GM12878 (cell line): ENCODE data around the gene IL16. TPM values are rescaled to one million over a fixed set of nuclear protein-coding genes. Genes with fewer than 3 reads are reported as not detected.

Experiments
- ATAC-seq: fragments of 200-7000 bp; cut with Tn5 transposase; 3 replicates; pipeline ENCODE4 v1.9.1; 2020; ENCODE audit warnings: mild to moderate bottlenecking, moderate library complexity
- Bru-seq: library from RNA; stranded (reverse); fragments of 400-500 nt; gene quantifications from one replicate; lab custom pipeline; 2021; lab: Mats Ljungman, UMichigan
- BruChase-seq, 2 experiments: library from RNA; stranded (reverse); fragments of 400-500 nt; gene quantifications; one replicate each; lab custom pipeline; 2021; lab: Mats Ljungman, UMichigan
- BruUV-seq: library from RNA; stranded (reverse); fragments of 400-500 nt; replicated peaks from 2 replicates; lab custom pipeline; 2021; lab: Mats Ljungman, UMichigan
- CTCF ChIA-PET: fragments of 300-600 bp; sonication (Branson Sonifier 250); formaldehyde crosslinking; extraction: SDS; loops from one replicate; lab custom pipeline; 2021; ENCODE audit warnings: inconsistent platforms; lab: Yijun Ruan, JAX
- POLR2A ChIA-PET: fragments of 350-600 bp; formaldehyde crosslinking; extraction: SDS; loops from one replicate; lab custom pipeline; 2021; ENCODE audit warnings: inconsistent platforms; lab: Charles Lee
- RAD21 ChIA-PET: fragments of 300-600 bp; sonication (Branson Sonifier 250); formaldehyde crosslinking; loops from one replicate; lab custom pipeline; 2023; ENCODE audit warnings: antibody characterized with exemption; ENCODE audit not compliant: unreplicated experiment; lab: Charles Lee
- SMC1A ChIA-PET: fragments of 300-600 bp; sonication (Branson Sonifier 250); formaldehyde crosslinking; loops from one replicate; lab custom pipeline; 2023; ENCODE audit not compliant: unreplicated experiment, uncharacterized antibody; lab: Charles Lee
- DNase-seq: peaks from one replicate; pipeline ENCODE4 v3.0.0-alpha.2; 2011; ENCODE audit warnings: low read depth, low spot score
- FAIRE-seq: peaks from 3 replicates; lab custom pipeline; 2011; peaks lifted over from hg19 to GRCh38; lab: Jason Lieb, UNC
- H2AFZ ChIP-seq: 2 replicates; pipeline ENCODE4 v1.6.0; 2011; ENCODE audit warnings: low read depth, low read length, control low read depth; ENCODE audit not compliant: control insufficient read depth
- H3K27ac ChIP-seq: 2 replicates; pipeline ENCODE4 v1.5.1; 2011; ENCODE audit warnings: control low read depth; ENCODE audit not compliant: control insufficient read depth, insufficient read depth
- H3K27me3 ChIP-seq, 2 experiments: replicated peaks in 1 of 2; 2 replicates each; pipeline versions ENCODE4 v1.6.0 to v1.6.1; 2011; ENCODE audit warnings: low read length in 1 of 2; ENCODE audit not compliant: control insufficient read depth in 2 of 2, insufficient read depth in 2 of 2
- H3K36me3 ChIP-seq, 2 experiments: 2 replicates each; pipeline ENCODE4 v1.5.1; 2011; ENCODE audit warnings: low read length in 1 of 2; ENCODE audit not compliant: control insufficient read depth in 2 of 2, insufficient read depth in 2 of 2
- H3K4me1 ChIP-seq: 2 replicates; pipeline ENCODE4 v1.6.1; 2011; ENCODE audit warnings: mild to moderate bottlenecking, low read length, moderate library complexity, mixed read lengths; ENCODE audit not compliant: control insufficient read depth, insufficient read depth
- H3K4me2 ChIP-seq: 2 replicates; pipeline ENCODE4 v1.6.0; 2011; ENCODE audit warnings: control low read depth; ENCODE audit not compliant: control insufficient read depth, insufficient read depth
- H3K4me3 ChIP-seq: fragments of 200-600 bp; sonication (generic); 2 replicates; pipeline ENCODE4 v1.5.1; 2016
- H3K79me2 ChIP-seq: 2 replicates; pipeline ENCODE4 v1.6.0; 2011; ENCODE audit warnings: low read length; ENCODE audit not compliant: control insufficient read depth, insufficient read depth
- H3K9ac ChIP-seq: 2 replicates; pipeline ENCODE4 v1.8.0; 2011; ENCODE audit warnings: low read length, control low read depth, mixed read lengths; ENCODE audit not compliant: control insufficient read depth, insufficient read depth
- H3K9me3 ChIP-seq: replicated peaks from 3 replicates; pipeline ENCODE4 v1.5.1; 2011; ENCODE audit warnings: mild to moderate bottlenecking, low read length; ENCODE audit not compliant: control insufficient read depth, insufficient read depth
- H4K20me1 ChIP-seq: 2 replicates; pipeline ENCODE4 v1.6.0; 2011; ENCODE audit not compliant: control insufficient read depth, insufficient read depth
- E4F1 ChIP-seq: fragments of 450-650 bp; IDR thresholded peaks from 2 replicates; pipeline ENCODE4 v1.6.1; 2018; ENCODE audit warnings: borderline replicate concordance, mild to moderate bottlenecking; ENCODE audit not compliant: partially characterized antibody
- HDAC2 ChIP-seq: fragments of 200-600 bp; sonication (generic); IDR thresholded peaks from 2 replicates; pipeline ENCODE4 v1.6.1; 2017
- HSF1 ChIP-seq: fragments of 150-350 bp; IDR thresholded peaks from 2 replicates; pipeline ENCODE4 v1.6.1; 2014; ENCODE audit warnings: mild to moderate bottlenecking, low read depth, low read length
- NFIC ChIP-seq: IDR thresholded peaks from 2 replicates; pipeline ENCODE4 v1.6.1; 2012; ENCODE audit warnings: low read depth, mild to moderate bottlenecking, inconsistent platforms, low read length, moderate library complexity
- POLR2A ChIP-seq: IDR thresholded peaks from 2 replicates; pipeline ENCODE4 v1.6.1; 2011; ENCODE audit warnings: low read depth, mild to moderate bottlenecking, low read length
- POLR2AphosphoS2 ChIP-seq: IDR thresholded peaks from 2 replicates; pipeline ENCODE4 v1.6.1; 2011; ENCODE audit warnings: low read depth, mild to moderate bottlenecking, low read length, improper control_type of control experiment, moderate library complexity
- SMAD1 ChIP-seq: fragments of 450-650 bp; IDR thresholded peaks from 2 replicates; pipeline ENCODE4 v1.6.1; 2018; ENCODE audit warnings: mild to moderate bottlenecking, low read depth; ENCODE audit not compliant: partially characterized antibody
- SREBF1 ChIP-seq: IDR thresholded peaks from 2 replicates; pipeline ENCODE4 v1.6.1; 2012; ENCODE audit warnings: mild to moderate bottlenecking, low read length
- TCF12 ChIP-seq: IDR thresholded peaks from 2 replicates; pipeline ENCODE4 v1.6.1; 2011; ENCODE audit warnings: low read depth, mild to moderate bottlenecking, low read length
- TCF7 ChIP-seq: IDR thresholded peaks from 2 replicates; pipeline ENCODE4 v1.6.1; 2014; ENCODE audit warnings: antibody characterized with exemption, borderline replicate concordance
- ZNF24 ChIP-seq: fragments of 450-650 bp; IDR thresholded peaks from 2 replicates; pipeline ENCODE4 v1.6.1; 2017; ENCODE audit warnings: antibody characterized with exemption, mild to moderate bottlenecking
- ZZZ3 ChIP-seq: IDR thresholded peaks from 2 replicates; pipeline ENCODE4 v1.6.1; 2011; ENCODE audit warnings: low read depth; ENCODE audit not compliant: control insufficient read depth, insufficient read length
- WGBS: methylation state at CpG from one replicate; pipeline ENCODE4 v1.1.6; 2016; ENCODE audit warnings: low lambda C conversion rate; ENCODE audit not compliant: insufficient replicate concordance, insufficient coverage; ENCODE audit errors: missing lambda C conversion rate; 5-methylcytosine and 5-hydroxymethylcytosine counted together
- in situ Hi-C: fragments of 300-500 bp; cut with MboI; formaldehyde crosslinking; loops from 9 replicates; pipeline ENCODE4 v1.14.3; 2018; ENCODE audit warnings: mixed read lengths
- intact Hi-C: fragments of 100-400 bp; cut with micrococcal nuclease; formaldehyde crosslinking; loops from one replicate; pipeline ENCODE4 v1.14.2; 2022; ENCODE audit not compliant: unreplicated experiment
- long read RNA-seq, 2 experiments: library from polyadenylated mRNA; unstranded; transcript quantifications; one replicate each; pipeline ENCODE4 v2.0.0, GENCODE V29; 2019 to 2020
- polyA minus RNA-seq, 3 experiments: library from RNA; depleted of rRNA, polyadenylated mRNA; stranded (reverse); fragments of >200 nt; gene quantifications; 2 replicates each; pipeline ENCODE4 v1.2.3, GENCODE V29; 2011
- polyA plus RNA-seq, 11 experiments: library from polyadenylated mRNA; depleted of rRNA in 4 of 11; unstranded in 6 of 11; stranded (reverse) in 5 of 11; fragments of >200 nt; fragmentation: Nextera tagmentation in 4 of 11; fragmentation: Illumina TruSeq in 1 of 11; extraction: Ambion mirVana in 4 of 11; extraction: Trizol in 1 of 11; gene quantifications; 1 replicate in 1 of 11; 2 replicates in 10 of 11; pipeline versions ENCODE4 v1.2.1 to v1.2.3, GENCODE V29; 2011 to 2016; ENCODE audit warnings: inconsistent platforms in 2 of 11, missing spikeins in 2 of 11, low read depth in 1 of 11
- total RNA-seq, 4 experiments: library from RNA; depleted of rRNA in 3 of 4; stranded (reverse); fragments of >200 nt in 3 of 4; fragmentation: Illumina TruSeq in 1 of 4; extraction: Trizol in 1 of 4; gene quantifications; 2 replicates each; pipeline versions ENCODE4 v1.2.1 to v1.2.3, GENCODE V29; 2013 to 2021
- TF ChIP-seq, protein P1 (sequence below): IDR thresholded peaks from 2 replicates; pipeline ENCODE4 v1.6.1; 2012; ENCODE audit warnings: mild to moderate bottlenecking, low read depth, low read length

The IL16 gene
- 290 and 338 TPM in 2 replicates for total RNA-seq (2013; cell fraction: nucleolus; rRNA removed)
- 34.3 and 38.9 TPM in 2 replicates for total RNA-seq (2014; rRNA removed)
- 51.5 and 54.8 TPM in 2 replicates for total RNA-seq (2014; rRNA removed; fragmentation: Illumina TruSeq; extraction: Trizol)
- 51.2 and 52.1 TPM in 2 replicates for total RNA-seq (2021)
- 45.7 TPM for polyA plus RNA-seq (2011; ENCODE audit: low read depth)
- polyA plus RNA-seq (2011; rRNA removed): 174 and 206 TPM in 2 replicates
- polyA plus RNA-seq (2011; cell fraction: cytosol; rRNA removed): 175 and 209 TPM in 2 replicates
- polyA plus RNA-seq (2011; cell fraction: nucleus; rRNA removed): 256 and 318 TPM in 2 replicates
- 82.8 and 89.6 TPM in 2 replicates for polyA plus RNA-seq (2012)
- polyA plus RNA-seq (2014; fragmentation: Illumina TruSeq; extraction: Trizol): 52.5 and 63.1 TPM in 2 replicates
- polyA plus RNA-seq (2014; fragmentation: Nextera tagmentation; extraction: Ambion mirVana): 10 to 100 TPM; 21.7 to 23.9 TPM
- 57.4 and 59.3 TPM in 2 replicates for polyA plus RNA-seq (2014; rRNA removed)
- 10 to 100 TPM; 34.3 to 37.8 TPM for polyA plus RNA-seq (2016; fragmentation: Nextera tagmentation; extraction: Ambion mirVana)
- 239 and 317 TPM in 2 replicates for polyA minus RNA-seq (2011; rRNA and poly(A)+ RNA removed)
- polyA minus RNA-seq (2011; cell fraction: cytosol; rRNA and poly(A)+ RNA removed): 58.5 and 68.1 TPM in 2 replicates
- 173 and 239 TPM in 2 replicates for polyA minus RNA-seq (2011; cell fraction: nucleus; rRNA and poly(A)+ RNA removed)
- percentile 69 among the genes with signal in this experiment for Bru-seq, nascent RNA
- BruChase-seq, experiment 1, labeled RNA remaining after a 6-hour chase: percentile 47 among the genes with signal in this experiment
- percentile 57 among the genes with signal in this experiment for BruChase-seq, experiment 2, labeled RNA remaining after a 2-hour chase
- long read RNA-seq, experiment 1, transcript IL16-203 (7 exons, 2,397 nt): major isoform, 18 of 104 reads
- long read RNA-seq, experiment 1, partial matches to known transcripts: 44 of 104 reads
- long read RNA-seq, experiment 1, other reads (novel, unspliced or antisense): 41 of 104 reads
- long read RNA-seq, experiment 2, transcript IL16-203 (7 exons, 2,397 nt): major isoform, 21 of 463 reads
- long read RNA-seq, experiment 2, transcript IL16-205 (5 exons, 2,020 nt): minor isoform, 5 of 463 reads
- long read RNA-seq, experiment 2, partial matches to known transcripts: 245 of 463 reads
- long read RNA-seq, experiment 2, other reads (novel, unspliced or antisense): 187 of 463 reads

GRCh38 chr15:81196576-81197254, at the start of gene IL16:
IL16 (plus strand) TSS chr15:81196879; CDS start chr15:81225400, 28,521 bp downstream.
- intact Hi-C loops (no loop called here), in situ Hi-C loops (no loop called here)
- Histone ChIP-seq H3K4me1 (no peaks in the 10 kb centered on the region), H3K27me3 (no peaks in the 10 kb centered on the region), H3K4me3 (no peak within 1 kb of the TSS), H3K79me2 (no peaks in the 10 kb centered on the region), H3K9ac (no peak within 1 kb of the TSS), H3K9me3 (no peaks in the 10 kb centered on the region), H3K27ac (no peak within 1 kb of the TSS), H3K4me2 (no peak within 1 kb of the TSS), H3K36me3 (no peaks in the 10 kb centered on the region), H4K20me1 (no peaks in the 10 kb centered on the region), H2AFZ (no peak within 1 kb of the TSS)
- DNase-seq: no peak
- ATAC-seq: no peak
- FAIRE-seq: no peak
- SMC1A ChIA-PET: no interaction called here
- CTCF ChIA-PET: no interaction called here
- no TSS peak for BruUV-seq
- RAD21 ChIA-PET: no interaction called here
- 43% methylated on average over 16 of the region's 16 CpGs for WGBS
- POLR2A ChIA-PET: no interaction called here
- TF ChIP-seq, protein P1, sequence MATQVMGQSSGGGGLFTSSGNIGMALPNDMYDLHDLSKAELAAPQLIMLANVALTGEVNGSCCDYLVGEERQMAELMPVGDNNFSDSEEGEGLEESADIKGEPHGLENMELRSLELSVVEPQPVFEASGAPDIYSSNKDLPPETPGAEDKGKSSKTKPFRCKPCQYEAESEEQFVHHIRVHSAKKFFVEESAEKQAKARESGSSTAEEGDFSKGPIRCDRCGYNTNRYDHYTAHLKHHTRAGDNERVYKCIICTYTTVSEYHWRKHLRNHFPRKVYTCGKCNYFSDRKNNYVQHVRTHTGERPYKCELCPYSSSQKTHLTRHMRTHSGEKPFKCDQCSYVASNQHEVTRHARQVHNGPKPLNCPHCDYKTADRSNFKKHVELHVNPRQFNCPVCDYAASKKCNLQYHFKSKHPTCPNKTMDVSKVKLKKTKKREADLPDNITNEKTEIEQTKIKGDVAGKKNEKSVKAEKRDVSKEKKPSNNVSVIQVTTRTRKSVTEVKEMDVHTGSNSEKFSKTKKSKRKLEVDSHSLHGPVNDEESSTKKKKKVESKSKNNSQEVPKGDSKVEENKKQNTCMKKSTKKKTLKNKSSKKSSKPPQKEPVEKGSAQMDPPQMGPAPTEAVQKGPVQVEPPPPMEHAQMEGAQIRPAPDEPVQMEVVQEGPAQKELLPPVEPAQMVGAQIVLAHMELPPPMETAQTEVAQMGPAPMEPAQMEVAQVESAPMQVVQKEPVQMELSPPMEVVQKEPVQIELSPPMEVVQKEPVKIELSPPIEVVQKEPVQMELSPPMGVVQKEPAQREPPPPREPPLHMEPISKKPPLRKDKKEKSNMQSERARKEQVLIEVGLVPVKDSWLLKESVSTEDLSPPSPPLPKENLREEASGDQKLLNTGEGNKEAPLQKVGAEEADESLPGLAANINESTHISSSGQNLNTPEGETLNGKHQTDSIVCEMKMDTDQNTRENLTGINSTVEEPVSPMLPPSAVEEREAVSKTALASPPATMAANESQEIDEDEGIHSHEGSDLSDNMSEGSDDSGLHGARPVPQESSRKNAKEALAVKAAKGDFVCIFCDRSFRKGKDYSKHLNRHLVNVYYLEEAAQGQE: no peak
- TF ChIP-seq POLR2A: no peak
- TF ChIP-seq ZNF24: no peak
- no peak for TF ChIP-seq HSF1
- no peak for TF ChIP-seq TCF12
- TF ChIP-seq E4F1: no peak
- TF ChIP-seq HDAC2: no peak
- no peak for TF ChIP-seq SMAD1
- no peak for TF ChIP-seq NFIC
- TF ChIP-seq POLR2AphosphoS2: no peak
- no peak for TF ChIP-seq ZZZ3
- TF ChIP-seq SREBF1: no peak
- no peak for TF ChIP-seq TCF7
